Neural cell (in vitro differentiated cells): ENCODE results near the gene COG6. TPM values are rescaled to one million over a fixed set of nuclear protein-coding genes. Genes with fewer than 3 reads are reported as not detected.

Source experiments
- H2AFZ ChIP-seq: fragments of 200-600, 300-800 bp; sonication (generic), shearing (Covaris generic); 2 replicates; pipeline ENCODE4 v1.6.0; 2014; ENCODE audit warnings: low read depth, mild to moderate bottlenecking, antibody characterized with exemption, low read length, moderate library complexity
- H3F3A ChIP-seq: fragments of 200-600 bp; shearing (Covaris generic); 2 replicates; pipeline ENCODE4 v1.6.1; 2016; ENCODE audit warnings: mild to moderate bottlenecking, moderate library complexity, mixed read lengths, antibody characterized with exemption, low read length; ENCODE audit not compliant: insufficient read depth, poor library complexity, severe bottlenecking
- H3K27ac ChIP-seq: fragments of 200-600, 300-800 bp; sonication (generic), shearing (Covaris generic); 2 replicates; pipeline ENCODE4 v1.5.1; 2014; ENCODE audit warnings: mild to moderate bottlenecking, low read length, moderate library complexity
- H3K27me3 ChIP-seq: fragments of 300-800, 200-600 bp; sonication (generic), shearing (Covaris generic); 2 replicates; pipeline ENCODE4 v1.6.0; 2014; ENCODE audit warnings: mild to moderate bottlenecking, low read depth, low read length, moderate library complexity; ENCODE audit not compliant: insufficient read depth
- H3K36me3 ChIP-seq: fragments of 300-800, 200-600 bp; sonication (generic), shearing (Covaris generic); 2 replicates; pipeline ENCODE4 v1.5.1; 2014; ENCODE audit warnings: mild to moderate bottlenecking, antibody characterized with exemption, low read length, moderate library complexity; ENCODE audit not compliant: insufficient read depth
- H3K4me2 ChIP-seq: fragments of 300-800, 200-600 bp; sonication (generic), shearing (Covaris generic); 2 replicates; pipeline ENCODE4 v1.6.0; 2014; ENCODE audit warnings: mild to moderate bottlenecking, low read length
- H3K4me3 ChIP-seq: fragments of 300-800, 200-600 bp; sonication (generic), shearing (Covaris generic); 2 replicates; pipeline ENCODE4 v1.5.1; 2014; ENCODE audit warnings: mild to moderate bottlenecking, low read length, moderate library complexity
- H3K79me2 ChIP-seq: fragments of 200-600 bp; shearing (Covaris generic); replicated peaks from 2 replicates; pipeline ENCODE4 v1.6.0; 2014; ENCODE audit warnings: mild to moderate bottlenecking, low read length, moderate library complexity; ENCODE audit not compliant: insufficient read depth
- H3K9ac ChIP-seq: fragments of 300-800, 200-600 bp; sonication (generic), shearing (Covaris generic); 2 replicates; pipeline ENCODE4 v1.6.1; 2016; ENCODE audit warnings: mild to moderate bottlenecking, low read length, mixed read lengths
- H3K9me2 ChIP-seq: fragments of 200-600 bp; shearing (Covaris generic); 2 replicates; pipeline ENCODE4 v1.6.1; 2016; ENCODE audit warnings: mild to moderate bottlenecking, low read length, mixed read lengths; ENCODE audit not compliant: insufficient read depth
- H3K9me3 ChIP-seq: fragments of 200-600, 300-800 bp; sonication (generic), shearing (Covaris generic); 2 replicates; pipeline ENCODE4 v1.6.1; 2016; ENCODE audit warnings: mild to moderate bottlenecking, mixed run types, low read length, moderate library complexity, mixed read lengths
- H4K20me1 ChIP-seq: fragments of 200-600 bp; shearing (Covaris generic); 2 replicates; pipeline ENCODE4 v1.6.1; 2016; ENCODE audit warnings: mild to moderate bottlenecking, mixed run types; ENCODE audit not compliant: insufficient read depth
- CTCF ChIP-seq: fragments of 450-650 bp; IDR thresholded peaks from 2 replicates; pipeline ENCODE4 v1.5.1; 2014; ENCODE audit warnings: antibody characterized with exemption, mild to moderate bottlenecking, moderate library complexity; ENCODE audit not compliant: poor library complexity, severe bottlenecking
- EP300 ChIP-seq: fragments of 450-650 bp; conservative IDR thresholded peaks from 2 replicates; pipeline ENCODE4 v1.6.1; 2014; ENCODE audit warnings: antibody characterized with exemption, mild to moderate bottlenecking, moderate library complexity; ENCODE audit not compliant: poor library complexity, severe bottlenecking
- EZH2 ChIP-seq: fragments of 200-600, 300-800 bp; shearing (Covaris generic), sonication (generic); IDR thresholded peaks from 2 replicates; pipeline ENCODE4 v1.6.1; 2014; ENCODE audit warnings: antibody characterized with exemption, low read length, borderline replicate concordance, mild to moderate bottlenecking; ENCODE audit not compliant: insufficient read depth, poor library complexity, severe bottlenecking
- MXI1 ChIP-seq: fragments of 450-650 bp; conservative IDR thresholded peaks from 2 replicates; pipeline ENCODE4 v1.6.1; 2014; ENCODE audit warnings: antibody characterized with exemption, mild to moderate bottlenecking; ENCODE audit not compliant: poor library complexity, severe bottlenecking
- POLR2AphosphoS5 ChIP-seq: IDR thresholded peaks from 2 replicates; pipeline ENCODE4 v1.6.1; 2012
- RAD21 ChIP-seq: fragments of 450-650 bp; conservative IDR thresholded peaks from 2 replicates; pipeline ENCODE4 v1.6.1; 2014; ENCODE audit warnings: antibody characterized with exemption, mild to moderate bottlenecking, moderate library complexity
- SMC3 ChIP-seq: fragments of 450-650 bp; conservative IDR thresholded peaks from 2 replicates; pipeline ENCODE4 v1.6.1; 2014; ENCODE audit warnings: antibody characterized with exemption, mild to moderate bottlenecking, moderate library complexity; ENCODE audit not compliant: poor library complexity
- TAF1 ChIP-seq: IDR thresholded peaks from 2 replicates; pipeline ENCODE4 v1.6.1; 2012; ENCODE audit warnings: low read depth
- polyA plus RNA-seq: library from polyadenylated mRNA; depleted of rRNA; stranded (reverse); fragments of >200 nt; gene quantifications from 2 replicates; pipeline ENCODE4 v1.2.3, GENCODE V29; 2014
- TF ChIP-seq, protein P1 (sequence below): IDR thresholded peaks from 2 replicates; pipeline ENCODE4 v1.6.1; 2012; ENCODE audit warnings: borderline replicate concordance

Gene COG6
- polyA plus RNA-seq, 1 donor from 2014 or later = 23.1 TPM

- TF ChIP-seq MXI1 = no peak
- TF ChIP-seq EP300 = no peak
- no peak for TF ChIP-seq EZH2
- no peak for TF ChIP-seq SMC3
- TF ChIP-seq, protein P1, sequence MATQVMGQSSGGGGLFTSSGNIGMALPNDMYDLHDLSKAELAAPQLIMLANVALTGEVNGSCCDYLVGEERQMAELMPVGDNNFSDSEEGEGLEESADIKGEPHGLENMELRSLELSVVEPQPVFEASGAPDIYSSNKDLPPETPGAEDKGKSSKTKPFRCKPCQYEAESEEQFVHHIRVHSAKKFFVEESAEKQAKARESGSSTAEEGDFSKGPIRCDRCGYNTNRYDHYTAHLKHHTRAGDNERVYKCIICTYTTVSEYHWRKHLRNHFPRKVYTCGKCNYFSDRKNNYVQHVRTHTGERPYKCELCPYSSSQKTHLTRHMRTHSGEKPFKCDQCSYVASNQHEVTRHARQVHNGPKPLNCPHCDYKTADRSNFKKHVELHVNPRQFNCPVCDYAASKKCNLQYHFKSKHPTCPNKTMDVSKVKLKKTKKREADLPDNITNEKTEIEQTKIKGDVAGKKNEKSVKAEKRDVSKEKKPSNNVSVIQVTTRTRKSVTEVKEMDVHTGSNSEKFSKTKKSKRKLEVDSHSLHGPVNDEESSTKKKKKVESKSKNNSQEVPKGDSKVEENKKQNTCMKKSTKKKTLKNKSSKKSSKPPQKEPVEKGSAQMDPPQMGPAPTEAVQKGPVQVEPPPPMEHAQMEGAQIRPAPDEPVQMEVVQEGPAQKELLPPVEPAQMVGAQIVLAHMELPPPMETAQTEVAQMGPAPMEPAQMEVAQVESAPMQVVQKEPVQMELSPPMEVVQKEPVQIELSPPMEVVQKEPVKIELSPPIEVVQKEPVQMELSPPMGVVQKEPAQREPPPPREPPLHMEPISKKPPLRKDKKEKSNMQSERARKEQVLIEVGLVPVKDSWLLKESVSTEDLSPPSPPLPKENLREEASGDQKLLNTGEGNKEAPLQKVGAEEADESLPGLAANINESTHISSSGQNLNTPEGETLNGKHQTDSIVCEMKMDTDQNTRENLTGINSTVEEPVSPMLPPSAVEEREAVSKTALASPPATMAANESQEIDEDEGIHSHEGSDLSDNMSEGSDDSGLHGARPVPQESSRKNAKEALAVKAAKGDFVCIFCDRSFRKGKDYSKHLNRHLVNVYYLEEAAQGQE = no peak
- no peak for TF ChIP-seq CTCF
- no peak for TF ChIP-seq TAF1
- no peak for TF ChIP-seq RAD21
- TF ChIP-seq POLR2AphosphoS5 = no peak
- H3K79me2 ChIP-seq = no peaks in the 10 kb centered on the region
Measured at GRCh38 chr13:39646122-39646521, 9.3 kb upstream of the COG6 start.

GRCh38 chr13:39655041-39655568, 357 bp upstream of the COG6 start:
- Histone ChIP-seq H3K27me3 (no peaks in the 10 kb centered on the region), H3K9me3 (no peaks in the 10 kb centered on the region), H3K4me2 (peak overlapping the region; percentile 53), H3F3A (no peaks in the 10 kb centered on the region), H3K27ac (peak overlapping the region; percentile 64), H3K4me3 (peak overlapping the region; percentile 93), H2AFZ (peak overlapping the region; percentile 52), H3K9me2 (no peaks in the 10 kb centered on the region), H4K20me1 (no peaks in the 10 kb centered on the region), H3K79me2 (peaks cover 17% of the 10 kb centered on the region), H3K9ac (peak overlapping the region; percentile 81), H3K36me3 (no peaks in the 10 kb centered on the region)
- TF ChIP-seq EP300 = no peak

More at GRCh38 chr13:39646122-39646521, 9.3 kb upstream of the COG6 start:
- H3F3A ChIP-seq = no peaks in the 10 kb centered on the region
- H3K4me2 ChIP-seq = no peak overlapping the region
- no peaks in the 10 kb centered on the region for H4K20me1 ChIP-seq
- no peaks in the 10 kb centered on the region for H3K36me3 ChIP-seq
- no peak overlapping the region for H2AFZ ChIP-seq
- H3K9ac ChIP-seq = no peak overlapping the region
- H3K9me2 ChIP-seq = no peaks in the 10 kb centered on the region
- no peaks in the 10 kb centered on the region for H3K27me3 ChIP-seq
- H3K4me3 ChIP-seq = no peak overlapping the region
- no peak overlapping the region for H3K27ac ChIP-seq
- no peaks in the 10 kb centered on the region for H3K9me3 ChIP-seq

- Histone ChIP-seq H2AFZ (no peak overlapping the region), H3K79me2 (peaks cover 17% of the 10 kb centered on the region), H3F3A (no peaks in the 10 kb centered on the region), H3K36me3 (no peaks in the 10 kb centered on the region), H3K4me3 (peak overlapping the region; percentile 93), H3K27ac (peak overlapping the region; percentile 64), H3K9me2 (no peaks in the 10 kb centered on the region), H4K20me1 (no peaks in the 10 kb centered on the region), H3K9me3 (no peaks in the 10 kb centered on the region), H3K4me2 (peak overlapping the region; percentile 99), H3K27me3 (no peaks in the 10 kb centered on the region), H3K9ac (peak overlapping the region; percentile 81)
- TF ChIP-seq EZH2 (no peak), MXI1 (peak; percentile 20)
Measured at GRCh38 chr13:39656325-39656677, 839 bp downstream of the COG6 start.
